ENCODE measurements around the gene OSBPL8.

The OSBPL8 gene

DNA sequence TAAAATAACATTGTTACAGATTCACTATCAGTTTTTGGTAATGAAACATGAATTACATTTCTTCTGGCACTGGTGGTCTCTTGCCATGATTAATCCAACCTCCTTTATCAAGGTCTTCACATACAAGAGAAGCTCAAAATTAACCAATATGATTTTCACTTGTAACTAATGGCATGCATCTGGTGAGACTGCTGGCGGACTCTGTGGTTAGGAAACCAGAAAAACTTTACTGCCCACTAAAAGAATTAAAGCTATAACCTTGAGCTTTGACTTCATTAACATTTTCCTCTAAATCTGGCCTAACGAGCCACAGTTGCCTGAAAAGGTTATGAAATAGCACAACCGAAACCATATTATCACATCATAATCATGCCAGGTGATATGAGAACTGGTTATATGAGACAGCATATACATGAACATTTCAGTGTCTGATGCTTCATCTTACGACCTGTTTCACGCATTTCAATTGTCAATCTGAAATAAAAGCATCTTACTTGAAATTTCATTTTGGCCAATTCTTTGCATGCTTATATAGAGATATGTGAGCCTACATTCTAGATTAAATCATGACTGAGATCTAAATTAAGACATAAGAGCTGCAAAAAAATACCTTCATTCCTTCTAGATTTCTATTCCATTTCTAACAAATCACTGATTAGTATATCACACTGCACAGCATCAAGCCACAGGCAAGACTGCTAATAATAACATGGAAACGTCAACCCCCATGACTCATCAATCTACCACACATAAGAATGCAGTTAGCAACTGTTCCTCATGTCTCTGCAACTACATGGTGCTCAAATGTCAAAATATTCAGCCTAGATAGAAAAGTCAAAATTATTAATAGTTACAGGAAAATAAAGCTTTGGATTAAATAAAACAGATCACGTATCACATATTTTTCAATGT, 89.3 kb downstream of the OSBPL8 start:
- peak; percentile 96 for DNase-seq (ENCODE audit: low read depth)

GRCh38 chr12:76464631-76465166, 94.9 kb downstream of the OSBPL8 start:
- no peak for DNase-seq (ENCODE audit: low read depth)

DNA sequence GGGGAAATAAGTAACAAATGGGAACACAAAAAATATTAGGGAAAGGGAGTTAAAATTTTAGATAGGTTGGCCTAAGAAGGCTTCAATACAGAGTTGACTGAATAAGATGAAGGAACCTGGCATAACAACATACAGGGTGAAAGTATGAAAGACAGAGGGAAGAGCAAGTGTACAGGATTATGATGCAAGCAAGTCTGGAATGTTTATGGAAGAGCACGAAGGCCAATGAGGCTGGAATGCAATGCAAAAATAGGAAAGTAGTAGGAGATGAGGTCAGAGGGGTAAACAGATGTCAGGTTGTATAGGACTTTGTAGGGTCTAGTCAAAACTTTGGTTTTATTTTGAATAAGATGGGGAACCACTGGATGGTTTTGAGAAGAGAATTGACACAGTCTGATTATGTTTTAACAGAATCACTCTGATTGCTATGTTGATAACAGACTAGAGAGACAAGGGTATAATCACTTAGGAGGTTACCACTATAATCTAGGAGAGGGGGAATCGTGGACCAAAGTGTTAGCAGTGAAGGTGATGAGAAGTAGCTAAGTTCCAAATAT, 96.8 kb downstream of the OSBPL8 start:
- no peak for DNase-seq (ENCODE audit: low read depth)

DNA sequence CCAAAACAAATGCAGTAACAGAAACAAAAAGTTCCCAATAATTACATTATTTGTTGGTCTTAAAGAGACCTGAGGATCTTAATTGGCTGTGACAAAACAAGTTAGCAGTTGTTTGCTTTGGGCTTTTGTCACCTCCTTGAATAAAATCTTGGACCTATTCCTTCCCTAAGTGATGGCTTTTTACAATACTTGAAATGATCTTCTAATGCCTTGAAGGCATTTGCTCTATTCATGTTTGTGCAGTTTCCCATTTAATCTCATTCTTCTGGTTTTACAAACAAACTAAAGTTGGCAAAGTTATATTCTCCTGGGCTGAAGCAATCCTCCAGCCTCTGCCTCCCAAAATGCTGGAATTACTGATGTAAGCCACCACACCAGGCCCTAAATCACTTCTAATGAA, 98.8 kb downstream of the OSBPL8 start:
- no peak for DNase-seq (ENCODE audit: low read depth)

GRCh38 chr12:76457818-76458217, 101.8 kb downstream of the OSBPL8 start:
- DNase-seq (ENCODE audit: low read depth) = no peak

- DNase-seq (ENCODE audit: low read depth) = peak; percentile 27
Measured at GRCh38 chr12:76457010-76457409, 102.6 kb downstream of the OSBPL8 start.

GRCh38 chr12:76455582-76456345, 103.8 kb downstream of the OSBPL8 start:
- DNase-seq (ENCODE audit: low read depth) = peak; percentile 93

- DNase-seq (ENCODE audit: low read depth) = no peak
Measured at GRCh38 chr12:76451528-76451927, 108.0 kb downstream of the OSBPL8 start.

- DNase-seq (ENCODE audit: low read depth) = peak; percentile 97
Measured at GRCh38 chr12:76450690-76451089, 108.9 kb downstream of the OSBPL8 start.

DNA sequence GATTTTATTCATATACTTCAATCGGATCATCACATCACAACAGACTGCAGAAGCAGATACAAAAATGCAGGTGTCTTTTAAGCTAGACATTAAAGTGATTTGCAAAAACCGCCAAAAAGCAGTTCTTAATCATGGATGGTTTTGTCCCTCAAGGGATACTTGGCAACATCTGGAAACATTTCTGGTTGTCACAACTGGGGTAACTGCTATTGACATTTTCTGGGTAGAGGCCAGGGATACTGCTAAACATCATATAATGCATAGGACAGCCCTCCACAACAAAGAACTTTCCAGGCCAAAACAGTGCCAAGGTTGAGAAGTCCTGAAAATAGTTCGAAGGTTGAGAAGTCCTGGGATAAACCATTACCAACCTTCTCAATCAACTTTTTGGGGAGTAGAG, 109.6 kb downstream of the OSBPL8 start:
- DNase-seq (ENCODE audit: low read depth) = no peak

GRCh38 chr12:76449583-76449982, 110.0 kb downstream of the OSBPL8 start:
- peak; percentile 83 for DNase-seq (ENCODE audit: low read depth)

DNA sequence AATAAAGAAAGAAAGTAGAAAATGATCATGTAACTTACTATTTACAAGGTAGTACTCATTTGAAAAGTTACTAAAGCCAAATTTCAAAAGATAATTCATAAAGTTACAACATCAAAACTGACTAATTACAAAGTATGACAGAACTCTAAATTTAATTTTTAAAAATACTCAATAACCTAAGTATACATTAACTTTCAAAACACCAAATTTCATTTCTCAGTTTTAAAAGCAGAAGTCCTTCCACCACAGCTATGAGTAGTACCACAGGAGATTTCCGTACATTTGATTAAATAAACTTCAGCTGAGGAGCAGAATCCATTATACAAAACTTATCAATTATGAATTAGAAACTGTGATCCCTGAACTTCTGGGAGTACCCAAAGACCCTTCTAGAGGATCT, 110.6 kb downstream of the OSBPL8 start:
- no peak for DNase-seq (ENCODE audit: low read depth)

DNA sequence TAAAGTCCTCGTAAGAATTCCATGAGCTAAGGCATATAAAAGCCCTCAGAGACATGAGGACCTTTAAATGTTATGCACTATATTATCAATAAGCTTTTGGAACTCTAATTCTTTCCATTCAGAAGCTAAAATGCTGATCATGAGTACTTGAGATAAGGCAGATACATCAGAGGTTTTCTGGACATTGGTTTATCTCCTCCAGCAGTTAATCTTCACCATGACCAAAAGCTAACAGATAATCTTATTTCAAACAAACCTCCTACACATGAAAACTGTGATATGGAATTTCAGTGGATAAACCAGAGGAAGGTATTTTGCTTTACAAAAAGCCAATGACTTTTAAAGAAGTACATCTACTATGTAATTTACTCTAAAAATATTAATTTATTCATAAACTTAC, 113.5 kb downstream of the OSBPL8 start:
- DNase-seq (ENCODE audit: low read depth) = no peak

DNA sequence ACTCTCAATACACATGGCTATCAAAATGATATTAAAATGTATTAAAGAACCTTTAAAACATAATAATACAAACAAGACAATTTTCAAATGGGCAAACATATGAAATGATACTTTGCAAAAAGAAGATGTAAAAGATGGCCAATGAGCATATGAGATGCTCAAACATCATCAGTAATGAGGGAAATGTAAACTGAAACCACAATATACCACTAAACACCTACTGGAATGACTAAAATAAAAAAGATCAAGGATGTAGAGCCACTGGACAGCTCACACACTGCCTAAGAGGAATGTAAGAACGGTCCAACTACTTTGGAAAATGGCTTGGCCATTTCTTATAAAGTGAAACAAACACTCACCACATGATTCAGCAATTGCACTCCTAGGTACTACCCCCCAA, 114.1 kb downstream of the OSBPL8 start:
- DNase-seq (ENCODE audit: low read depth) = peak; percentile 33

GRCh38 chr12:76444408-76444984, 115.1 kb downstream of the OSBPL8 start:
- peak; percentile 48 for DNase-seq (ENCODE audit: low read depth)

DNA sequence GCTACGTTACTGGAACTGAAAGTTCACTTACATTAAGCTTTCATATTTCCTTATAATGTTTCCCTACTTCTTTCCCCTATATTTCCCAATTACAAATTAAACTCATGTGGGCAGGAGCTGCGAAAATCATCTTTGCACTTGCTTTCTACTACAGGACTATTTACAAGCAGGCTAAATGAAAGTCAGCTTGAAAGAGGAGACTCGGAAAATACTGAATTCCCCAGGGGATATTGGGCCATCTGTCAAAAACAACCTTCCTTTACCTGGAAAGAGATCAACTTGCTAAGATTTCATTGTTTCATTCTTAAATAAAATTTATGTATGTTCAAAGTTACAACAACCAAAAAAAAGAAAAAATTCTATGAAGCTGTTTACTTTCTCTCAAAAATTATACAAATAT, 118.6 kb downstream of the OSBPL8 start:
- DNase-seq (ENCODE audit: low read depth) = no peak

- DNase-seq (ENCODE audit: low read depth) = no peak
Measured at GRCh38 chr12:76432733-76433132, 126.8 kb downstream of the OSBPL8 start.

- no peak for DNase-seq (ENCODE audit: low read depth)
Measured at GRCh38 chr12:76428117-76428516, 131.5 kb downstream of the OSBPL8 start.

DNA sequence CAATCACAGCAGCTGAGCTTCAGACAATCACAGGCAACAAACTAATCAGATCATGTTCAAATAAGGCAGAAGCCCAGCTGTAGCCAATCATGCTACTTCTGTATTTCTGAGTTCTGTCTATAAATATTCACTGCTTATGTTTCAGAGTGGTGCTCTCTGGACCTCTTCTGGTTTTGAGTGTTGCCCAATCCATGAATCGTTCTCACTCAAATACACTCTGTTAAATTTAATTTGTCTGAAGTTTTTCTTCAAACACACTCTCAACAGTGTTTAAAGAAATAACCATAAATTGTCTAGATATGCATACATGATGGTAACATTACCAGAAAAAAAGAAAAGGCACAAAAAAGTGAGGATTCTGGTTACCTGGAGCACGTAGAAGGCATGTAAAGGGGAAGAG, 133.4 kb downstream of the OSBPL8 start:
- no peak for DNase-seq (ENCODE audit: low read depth)

DNA sequence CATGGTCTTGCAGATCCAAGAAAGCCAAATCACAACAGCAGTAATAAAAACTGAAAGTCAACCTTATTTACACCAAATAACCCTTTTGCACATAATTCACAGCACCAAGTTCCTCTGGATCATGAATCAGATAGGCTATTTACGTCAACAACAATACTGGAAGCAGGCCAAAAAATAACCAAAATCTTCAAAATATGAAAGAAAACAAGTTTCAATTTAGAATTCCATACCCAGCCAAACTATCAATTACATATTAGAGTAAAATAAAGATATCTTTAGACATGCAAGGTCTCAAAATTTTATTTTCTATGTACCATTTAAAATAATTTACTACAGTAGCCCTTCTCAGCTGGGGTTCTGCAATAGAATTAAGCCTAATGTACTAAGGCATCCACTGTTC, 134.6 kb downstream of the OSBPL8 start:
- no peak for DNase-seq (ENCODE audit: low read depth)

- peak; percentile 83 for DNase-seq (ENCODE audit: low read depth)
Measured at GRCh38 chr12:76422543-76423438, 136.8 kb downstream of the OSBPL8 start.

All from iris pigment epithelial cell (primary cell).